SW480 (cell line): ENCODE data around the gene ATP6V0A4.
"Not testable (repeated sequence)": the region's sequence is repeated elsewhere in the genome, so short reads cannot be mapped to it uniquely, and the experiment has no call there.

Experiments
- DNase-seq: peaks from one replicate; pipeline ENCODE4 v3.0.0-alpha.2; 2016; ENCODE audit warnings: low spot score

The ATP6V0A4 gene

DNA sequence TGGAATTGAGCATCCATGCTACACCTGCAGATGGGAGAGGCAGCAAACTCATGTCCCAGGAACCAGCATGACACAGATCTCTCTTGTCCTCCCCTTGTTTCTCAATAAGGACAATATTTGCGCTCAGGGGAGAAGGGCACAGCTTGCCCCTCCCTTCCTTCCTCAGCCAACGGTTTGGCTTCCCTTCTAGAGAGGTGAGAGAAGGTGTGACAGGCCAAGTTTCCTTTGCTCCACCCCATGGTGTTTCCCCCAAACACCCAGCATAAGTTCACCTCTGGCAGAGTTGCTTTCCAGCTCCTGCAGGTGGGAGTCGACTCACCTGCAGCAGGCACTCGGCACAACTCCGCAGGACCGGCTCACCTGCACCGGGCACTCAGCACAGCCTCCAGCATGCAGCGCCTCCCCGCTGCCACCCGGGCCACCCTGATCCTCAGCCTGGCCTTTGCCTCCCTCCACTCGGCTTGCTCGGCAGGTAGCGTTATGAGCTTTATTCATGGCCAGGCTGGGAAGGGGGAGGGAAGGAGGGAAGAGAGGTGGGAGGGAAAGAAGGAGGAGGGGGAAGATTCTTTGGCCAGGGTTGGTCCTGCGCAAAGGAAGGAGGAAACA is at the start of gene ATP6V0A4, which contains the start of gene TMEM213:
TSS of gene ATP6V0A4 (minus strand) at position 482 of the 606 bp plus-strand sequence. CDS start 26,949 bp downstream, outside the sequence.
TSS of gene TMEM213 (plus strand) at position 280 of the 606 bp plus-strand sequence. CDS start at position 391, 111 bp downstream.
- no peak for DNase-seq

DNA sequence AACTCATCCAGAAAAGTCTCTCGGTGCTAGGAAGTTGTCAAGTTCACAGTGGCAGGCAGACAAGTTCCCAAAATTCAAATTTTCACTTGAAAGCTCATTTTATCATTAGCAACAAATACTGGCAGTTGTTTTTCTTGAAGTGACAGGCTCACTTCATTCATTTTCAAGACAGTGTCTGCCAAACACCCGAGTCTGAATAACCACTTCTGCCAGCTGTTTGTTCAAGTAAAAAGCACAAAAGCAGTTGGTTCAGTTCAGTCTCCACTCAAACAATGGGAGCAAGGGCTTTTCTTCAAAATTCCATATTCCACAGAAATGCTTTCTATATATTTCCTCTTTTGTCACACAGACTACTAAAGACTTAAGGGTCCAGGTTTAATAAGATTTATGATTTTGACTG is 47.7 kb upstream of the ATP6V0A4 start:
- no peak for DNase-seq

DNA sequence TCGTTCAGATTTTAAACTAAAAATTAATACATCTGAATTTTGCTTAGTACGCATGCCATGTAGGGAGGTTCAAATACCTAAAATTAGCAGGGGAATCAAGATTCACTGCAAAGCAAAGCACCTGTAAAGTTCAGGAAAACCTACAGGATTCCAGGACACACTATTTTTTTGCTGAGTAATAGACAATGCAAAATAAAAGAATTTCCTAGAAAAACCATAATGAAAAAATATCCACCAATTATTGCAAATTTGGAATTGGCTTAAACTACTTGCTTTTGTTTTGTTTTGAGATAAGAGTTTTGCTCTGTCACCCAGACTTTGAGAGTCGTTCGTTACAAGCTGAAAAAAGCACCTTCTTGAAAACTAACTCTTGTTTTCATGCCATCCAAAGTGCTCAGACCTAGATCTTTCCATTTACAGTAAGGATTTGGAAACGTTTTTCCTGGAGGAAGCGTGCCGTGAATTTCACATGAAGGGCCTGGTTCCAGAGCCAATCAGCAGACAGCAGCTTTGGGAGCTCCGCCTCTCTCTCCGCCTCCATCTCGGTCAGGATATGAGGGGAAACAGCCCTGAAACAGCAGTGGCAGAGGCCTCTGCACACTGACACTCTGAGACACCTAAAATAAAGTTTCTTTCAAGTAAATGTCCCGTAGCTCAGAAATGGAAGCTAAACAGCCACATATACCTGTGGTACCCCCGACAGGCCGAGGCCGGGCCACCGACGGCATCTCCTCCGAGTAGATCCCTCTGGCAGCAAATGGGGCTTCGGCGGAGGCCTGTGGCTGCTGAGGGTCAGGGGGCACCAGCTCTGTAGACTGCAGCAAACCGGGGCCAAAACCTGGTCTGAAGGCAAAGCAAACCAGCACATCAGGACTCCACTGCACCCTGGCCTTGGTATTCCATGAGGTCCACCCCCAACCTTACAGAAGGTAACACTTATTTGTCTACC is 45.9 kb upstream of the ATP6V0A4 start:
- no peak for DNase-seq

DNA sequence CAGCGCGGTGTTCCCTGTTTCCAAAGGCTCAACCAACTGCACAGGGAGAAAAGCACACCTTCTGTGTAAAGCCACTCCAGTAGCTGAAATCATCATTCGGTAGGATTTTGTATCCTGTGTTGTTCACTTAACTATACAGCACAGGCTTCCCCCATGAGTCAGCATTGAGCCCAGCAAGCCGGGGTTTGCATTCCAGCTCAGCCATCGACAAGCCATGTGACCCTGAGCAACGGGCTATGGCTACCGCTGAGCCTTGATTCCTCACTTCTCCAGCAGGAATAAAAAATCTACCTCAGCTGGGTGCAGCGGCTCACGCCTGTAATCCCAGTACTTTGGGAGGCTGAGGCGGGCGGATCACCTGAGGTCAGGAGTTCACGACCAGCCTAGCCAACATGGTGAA is 44.1 kb upstream of the ATP6V0A4 start:
- no peak for DNase-seq

DNA sequence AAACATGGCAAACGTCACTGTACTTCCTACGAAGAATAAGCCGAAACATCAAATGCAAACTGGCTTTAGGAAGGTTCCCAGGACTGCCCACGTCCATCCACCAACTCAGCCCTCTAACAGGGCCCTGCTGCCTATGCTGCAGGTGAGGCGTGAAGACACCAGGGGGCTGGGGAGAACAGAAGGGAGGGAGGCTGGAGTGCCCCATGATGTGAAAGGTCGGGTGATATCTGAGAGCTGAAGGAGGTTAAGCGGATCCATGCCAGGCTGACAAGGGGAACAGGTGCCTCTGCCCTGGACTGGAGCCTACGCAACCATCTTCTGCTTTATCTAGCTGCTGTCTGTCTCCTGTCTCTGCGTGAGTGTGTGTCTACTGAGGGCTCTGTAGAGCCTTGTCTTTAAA is 40.2 kb upstream of the ATP6V0A4 start:
- no peak for DNase-seq

DNA sequence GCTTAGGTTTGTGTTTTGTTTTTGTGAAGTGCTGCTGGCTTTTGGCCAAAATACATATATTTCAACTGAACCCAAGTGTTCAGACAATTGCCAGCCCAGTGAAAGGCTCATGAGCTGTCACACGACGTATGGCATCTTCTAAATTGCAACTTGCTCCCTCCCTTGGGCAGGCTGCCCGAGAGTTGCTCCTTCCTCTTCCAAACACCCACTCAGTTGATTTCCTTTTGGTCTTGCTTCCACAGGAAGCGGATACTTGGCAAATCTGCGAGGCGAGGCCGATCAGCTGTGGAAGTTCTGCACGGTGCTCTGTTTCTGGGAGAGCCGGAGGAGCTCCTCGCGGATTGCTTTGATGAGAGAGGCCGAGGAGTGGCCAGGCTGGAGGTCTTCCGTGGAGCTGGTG is 39.6 kb upstream of the ATP6V0A4 start:
- no peak for DNase-seq

DNA sequence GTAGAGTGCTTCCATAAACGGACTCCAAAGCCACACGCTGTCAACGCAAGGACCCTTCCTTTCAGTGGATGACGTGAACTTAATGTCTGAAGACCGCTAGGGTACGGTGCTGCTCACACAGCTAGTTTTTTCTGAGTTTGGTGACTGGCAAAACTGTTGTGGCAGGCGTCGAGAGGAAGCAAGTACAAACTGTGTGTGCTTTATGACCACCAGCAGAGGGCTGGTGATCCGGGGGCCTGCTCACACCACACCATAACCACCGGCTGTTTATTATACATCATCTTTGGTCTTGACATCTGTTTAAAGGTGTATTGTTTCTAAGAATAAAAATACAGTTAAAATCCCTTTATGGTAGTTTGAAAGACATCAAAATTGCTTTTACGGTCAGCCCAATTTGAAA is 37.1 kb upstream of the ATP6V0A4 start:
- no peak for DNase-seq

DNA sequence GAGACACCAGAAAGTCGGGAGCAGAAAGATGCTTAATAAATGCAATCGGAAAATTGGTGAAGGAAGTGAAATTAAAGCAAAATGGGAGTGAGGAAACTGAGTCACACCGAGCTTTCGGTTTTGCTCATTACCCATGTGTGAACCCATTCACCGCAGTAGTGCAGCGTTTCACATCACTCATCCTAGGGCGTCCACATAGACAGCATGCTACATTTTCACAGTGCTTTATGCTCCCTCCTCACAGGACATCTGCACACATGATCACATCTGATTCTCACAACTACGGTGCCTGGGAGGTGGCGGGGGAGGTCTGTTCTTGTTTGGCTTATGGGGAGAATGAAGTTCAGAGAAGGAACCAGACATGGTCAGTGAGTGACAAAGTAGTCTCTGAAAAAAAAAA is 36.6 kb upstream of the ATP6V0A4 start:
- DNase-seq, result no peak

DNA sequence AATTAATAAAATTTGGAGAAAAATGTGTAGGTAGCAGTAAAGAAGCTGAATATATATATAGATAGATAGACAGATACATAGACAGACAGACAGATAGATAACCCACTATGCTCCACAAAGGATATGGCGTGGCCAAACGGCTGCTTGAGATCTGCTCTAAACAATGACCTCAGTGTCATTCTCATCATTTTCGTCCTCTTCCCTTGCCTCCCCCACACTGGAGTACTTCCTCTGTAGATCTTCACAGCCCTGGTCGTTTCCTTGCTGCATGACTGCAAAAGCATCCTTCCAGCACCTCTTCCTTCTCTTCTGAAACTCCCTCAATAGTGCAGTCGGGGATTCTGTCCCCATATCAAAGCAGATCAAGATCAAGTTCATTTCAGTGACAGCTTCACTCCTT is 35.6 kb upstream of the ATP6V0A4 start:
- DNase-seq, result no peak

DNA sequence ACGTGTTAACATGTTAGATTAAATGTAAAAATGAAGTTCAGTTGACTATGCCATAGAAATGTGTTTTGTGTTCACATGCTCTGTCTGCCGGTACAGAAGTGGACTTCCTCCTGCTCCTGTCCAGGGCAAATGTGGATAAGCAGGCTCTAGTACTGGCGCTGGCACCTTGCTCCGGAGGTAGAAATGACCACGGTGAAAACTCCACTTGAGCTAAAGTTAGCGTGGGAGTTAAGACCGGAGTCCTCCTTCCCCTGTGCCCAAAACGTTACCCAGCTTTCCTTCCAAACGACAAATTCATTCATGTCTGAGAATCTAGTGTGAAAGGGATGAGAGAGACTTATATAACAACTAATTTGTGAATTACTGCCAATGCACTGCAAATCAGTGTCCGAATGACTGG is 35.0 kb upstream of the ATP6V0A4 start:
- no peak for DNase-seq

DNA sequence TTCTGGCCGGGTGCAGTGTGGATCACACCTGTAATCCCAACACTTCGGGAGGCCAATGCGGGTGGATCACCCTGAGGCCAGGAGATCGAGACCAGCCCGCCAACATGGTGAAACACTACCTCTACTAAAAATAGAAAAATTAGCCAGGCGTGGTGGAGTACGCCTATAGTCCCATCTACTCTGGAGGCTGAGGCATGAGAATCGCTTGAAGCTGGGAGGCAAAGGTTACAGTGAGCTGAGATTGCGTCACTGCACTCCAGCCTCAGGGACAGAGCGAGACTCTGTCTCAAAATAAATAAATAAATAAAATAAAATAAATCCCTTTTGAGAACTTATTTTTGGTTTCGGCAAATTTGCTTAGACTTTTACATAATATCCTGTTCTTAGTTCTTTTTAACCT is 31.3 kb upstream of the ATP6V0A4 start:
- no peak for DNase-seq

DNA sequence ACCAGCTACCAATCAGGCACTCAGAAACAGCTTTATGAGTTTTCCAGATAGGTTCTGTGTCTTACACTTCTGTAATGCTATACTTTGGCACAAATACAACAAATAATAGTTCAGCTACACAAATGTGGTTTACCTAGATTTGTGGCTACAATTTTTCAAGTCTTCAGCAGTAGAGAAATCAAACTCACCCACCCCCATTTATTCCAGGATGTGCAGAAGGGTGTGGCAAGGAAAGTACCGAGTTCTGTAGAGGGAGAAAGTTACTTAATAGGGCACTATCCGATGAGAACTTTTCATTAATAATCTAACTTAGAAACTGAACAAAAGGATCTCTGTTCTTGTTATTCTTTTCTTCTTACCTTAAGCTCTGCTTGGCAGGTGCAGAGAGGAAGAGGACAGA is 30.3 kb upstream of the ATP6V0A4 start:
- no peak for DNase-seq

DNA sequence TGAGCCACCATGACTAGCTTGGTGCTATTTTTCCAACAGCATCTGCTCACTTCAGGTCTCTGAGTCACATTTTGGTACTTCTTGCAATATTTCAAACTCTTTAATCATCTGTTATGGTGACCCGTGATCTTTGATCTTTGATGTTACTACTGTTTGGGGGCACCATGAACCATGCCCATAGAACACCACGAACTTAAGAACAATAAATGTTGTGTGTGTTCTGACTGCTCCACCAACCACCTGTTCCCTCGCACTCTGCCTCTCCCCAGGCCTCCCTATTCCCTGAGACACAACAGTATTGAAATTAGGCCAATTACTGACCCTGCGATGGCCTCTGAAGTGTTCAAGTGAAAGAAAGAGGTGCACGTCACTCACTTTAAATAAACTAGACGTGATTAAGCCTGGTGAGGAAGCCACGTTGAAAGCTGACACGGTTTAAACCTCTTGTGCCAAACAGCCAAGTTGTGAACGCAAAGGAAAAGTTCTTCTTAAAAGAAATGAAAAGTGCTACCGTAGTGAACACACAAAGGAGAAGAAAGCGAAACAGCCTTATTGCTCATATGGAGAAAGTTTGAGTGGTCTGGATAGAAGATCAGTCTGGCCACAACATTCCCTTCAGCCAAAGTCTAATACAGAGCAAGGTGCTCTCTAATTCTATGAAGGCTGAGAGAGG is 27.2 kb upstream of the ATP6V0A4 start:
- DNase-seq, result peak; percentile 37

DNA sequence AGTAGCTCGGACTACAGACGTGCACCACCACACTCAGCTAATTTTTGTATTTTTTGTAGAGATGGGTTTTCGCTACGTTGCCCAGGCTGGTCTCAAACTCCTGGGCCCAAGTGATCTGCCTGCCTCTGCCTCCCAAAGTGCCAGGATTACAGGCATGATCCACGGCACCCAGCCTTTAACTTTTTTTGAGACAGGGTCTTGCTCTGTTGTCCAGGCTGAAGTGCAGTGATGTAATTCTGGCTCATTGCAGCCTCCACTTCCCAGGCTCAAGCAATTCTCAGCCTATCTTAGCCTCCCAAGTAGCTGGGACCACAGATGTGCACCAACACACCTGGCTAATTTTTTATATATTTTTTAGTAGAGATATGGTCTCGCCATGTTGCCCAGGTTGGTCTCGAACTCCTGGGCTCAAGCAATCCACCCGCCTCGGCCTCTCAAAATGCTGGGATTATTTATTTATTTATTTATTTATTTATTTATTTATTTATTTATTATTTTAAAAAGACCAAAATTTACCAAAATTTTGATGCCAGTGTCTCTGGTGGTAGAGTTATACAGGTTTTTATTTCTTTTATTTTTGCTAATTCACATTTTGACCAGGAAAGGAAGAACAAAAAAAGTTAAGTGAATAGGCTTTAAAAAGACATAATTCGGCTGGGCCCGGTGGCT is 25.0 kb upstream of the ATP6V0A4 start:
- DNase-seq, result no peak

DNA sequence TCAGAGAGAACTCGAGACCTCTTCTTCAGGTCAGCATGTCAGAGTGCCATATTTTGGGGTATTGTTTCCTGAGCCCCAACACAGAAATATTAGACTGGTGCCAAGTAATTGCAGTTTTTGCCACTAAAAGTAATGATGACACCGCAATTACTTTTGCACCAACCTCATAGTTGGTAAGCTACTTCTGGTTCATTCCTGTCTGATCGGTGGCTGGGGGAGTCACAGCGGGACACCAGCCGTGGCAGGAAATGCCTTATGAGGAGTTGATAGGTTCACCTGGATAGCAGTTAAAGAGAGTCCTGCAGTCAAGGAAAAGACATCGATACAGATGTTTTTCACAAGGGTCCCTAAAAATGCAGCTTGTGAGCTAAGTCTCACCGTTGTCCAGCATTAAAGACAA is 23.9 kb upstream of the ATP6V0A4 start:
- DNase-seq, result no peak

DNA sequence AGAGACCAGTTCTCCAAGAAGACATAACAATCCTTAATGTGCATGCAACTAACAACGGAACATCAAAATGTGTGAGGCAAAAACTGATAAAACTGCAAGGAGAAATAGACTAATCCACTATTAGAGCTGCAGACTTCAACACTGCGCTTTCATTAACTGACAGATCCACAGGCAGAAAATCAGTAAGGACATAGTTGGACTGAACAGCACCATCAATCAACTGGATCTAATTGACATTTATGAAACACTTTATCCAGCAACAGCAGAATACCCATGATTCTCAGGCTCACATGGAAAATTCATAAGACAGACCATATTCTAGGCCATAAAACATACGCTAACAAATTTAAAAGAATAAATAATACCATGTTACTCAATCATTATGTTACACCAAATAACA is 21.6 kb upstream of the ATP6V0A4 start:
- no peak for DNase-seq

DNA sequence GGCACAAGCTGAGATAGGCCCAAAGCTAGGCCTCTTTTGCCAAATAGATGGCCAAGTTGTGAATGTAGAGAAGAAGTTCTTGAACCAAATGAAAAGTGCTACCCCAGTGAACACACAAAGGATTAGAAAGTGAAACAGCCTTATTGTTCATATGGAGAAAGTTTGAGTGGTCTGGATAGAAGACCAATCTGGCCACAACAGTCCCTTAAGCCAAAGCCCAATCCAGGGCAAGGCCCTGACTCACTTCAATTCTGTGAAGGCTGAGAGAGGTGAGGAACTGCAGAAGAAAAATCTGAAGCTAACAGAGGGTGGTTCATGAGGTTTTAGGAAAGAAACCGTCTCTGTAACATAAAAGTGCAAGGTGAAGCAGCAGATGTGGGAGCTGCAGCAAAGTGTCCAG is 18.7 kb upstream of the ATP6V0A4 start:
- DNase-seq, result no peak

DNA sequence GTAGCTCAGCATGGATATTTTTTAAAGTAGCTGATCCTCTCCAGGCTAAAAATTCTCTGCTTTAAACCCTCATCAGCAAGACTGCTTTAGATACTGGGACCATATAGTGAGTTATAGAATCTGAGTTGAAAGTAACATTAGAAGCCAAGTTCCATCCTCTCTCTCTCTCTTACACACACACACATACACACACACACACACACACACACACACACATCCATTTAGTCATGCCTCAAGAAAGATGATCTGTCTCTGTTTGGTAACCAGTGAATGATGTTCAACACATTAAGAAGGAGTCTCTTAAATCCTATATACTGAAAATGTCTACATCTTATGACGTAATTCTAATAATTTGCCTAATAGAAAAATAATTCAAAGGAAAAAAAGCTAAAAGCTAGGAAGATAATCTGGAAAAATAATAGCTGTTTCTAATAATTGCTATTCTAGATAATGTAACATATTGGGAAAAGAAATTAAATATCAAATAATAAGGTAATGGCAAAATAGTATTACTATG is 16.9 kb upstream of the ATP6V0A4 start:
- no peak for DNase-seq

DNA sequence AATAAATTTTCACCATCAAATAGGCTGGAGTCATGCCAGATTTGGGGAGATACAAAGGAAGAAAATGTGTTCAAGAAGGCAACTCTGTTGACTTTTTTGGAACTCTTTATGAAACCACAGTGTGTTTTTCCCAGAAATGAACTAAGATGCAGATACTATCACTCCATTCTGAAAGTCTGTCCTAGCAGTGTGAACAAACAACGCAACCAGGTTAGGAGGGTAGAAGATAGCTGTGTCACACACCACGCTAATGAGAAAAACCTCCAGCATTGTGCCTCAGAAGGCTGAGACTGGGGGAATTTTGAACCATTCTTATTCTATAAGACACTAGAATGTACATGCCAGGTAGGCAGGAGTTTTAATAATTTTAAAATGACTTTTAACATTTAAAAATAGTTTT is 15.9 kb upstream of the ATP6V0A4 start:
- DNase-seq, result no peak

DNA sequence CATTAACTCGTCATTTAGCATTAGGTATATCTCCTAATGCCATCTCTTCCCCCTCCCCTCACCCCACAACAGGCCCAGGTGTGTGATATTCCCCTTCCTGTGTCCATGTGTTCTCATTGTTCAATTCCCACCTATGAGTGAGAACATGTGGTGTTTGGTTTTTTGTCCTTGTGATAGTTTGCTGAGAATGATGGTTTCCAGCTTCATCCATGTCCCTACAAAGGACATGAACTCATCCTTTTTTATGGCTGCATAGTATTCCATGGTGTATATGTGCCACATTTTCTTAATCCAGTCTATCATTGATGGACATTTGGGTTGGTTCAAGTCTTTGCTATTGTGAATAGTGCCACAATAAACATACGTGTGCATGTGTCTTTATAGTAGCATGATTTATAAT is 13.3 kb upstream of the ATP6V0A4 start:
- not testable (repeated sequence) for DNase-seq

DNA sequence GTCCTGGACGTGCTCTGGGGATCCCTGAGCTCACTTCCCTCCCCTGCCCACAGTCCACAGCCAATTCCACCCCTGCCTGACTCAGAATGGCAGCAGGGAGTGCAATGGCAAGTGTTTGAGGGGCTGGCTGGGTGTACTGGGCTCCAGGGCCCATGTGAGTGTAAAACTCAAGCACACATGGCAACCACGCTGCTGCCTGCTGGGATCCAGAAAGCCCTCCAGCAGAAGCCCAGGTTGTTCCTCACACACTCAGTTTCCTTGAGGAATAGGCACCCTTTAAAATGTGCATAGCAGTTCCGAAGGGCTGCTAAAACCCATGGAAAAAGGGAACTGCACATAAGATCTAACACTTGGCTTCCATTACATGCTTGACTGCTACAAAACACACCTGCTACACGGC is 11.3 kb upstream of the ATP6V0A4 start:
- DNase-seq, result no peak

DNA sequence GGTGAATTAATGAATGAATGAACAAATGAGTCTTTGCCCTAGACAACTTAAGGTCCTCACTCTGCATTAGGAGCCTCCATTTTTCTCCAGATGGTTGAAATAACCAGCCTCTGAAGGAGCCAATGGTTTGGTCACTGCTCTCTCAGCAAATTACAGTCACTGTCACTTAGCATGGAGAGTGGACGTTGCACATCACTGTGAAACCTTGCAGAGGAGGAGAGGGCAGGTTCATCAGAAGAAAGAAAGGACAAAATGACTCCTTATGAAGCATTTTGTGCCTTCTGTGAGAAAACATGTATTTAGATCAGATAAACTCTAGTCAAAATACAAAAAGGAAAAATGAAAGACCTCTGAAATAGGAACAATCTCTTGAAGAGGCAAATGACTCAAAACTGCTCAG is 6.6 kb upstream of the ATP6V0A4 start:
- DNase-seq, result no peak
